ENCODE results near the gene PLAC1. TPM values are rescaled to one million over a fixed set of nuclear protein-coding genes. Genes with fewer than 3 reads are reported as not detected.

PLAC1 gene
- total and polyA plus RNA-seq, 4 donors = 0.10 TPM; not detected in 3

DNA sequence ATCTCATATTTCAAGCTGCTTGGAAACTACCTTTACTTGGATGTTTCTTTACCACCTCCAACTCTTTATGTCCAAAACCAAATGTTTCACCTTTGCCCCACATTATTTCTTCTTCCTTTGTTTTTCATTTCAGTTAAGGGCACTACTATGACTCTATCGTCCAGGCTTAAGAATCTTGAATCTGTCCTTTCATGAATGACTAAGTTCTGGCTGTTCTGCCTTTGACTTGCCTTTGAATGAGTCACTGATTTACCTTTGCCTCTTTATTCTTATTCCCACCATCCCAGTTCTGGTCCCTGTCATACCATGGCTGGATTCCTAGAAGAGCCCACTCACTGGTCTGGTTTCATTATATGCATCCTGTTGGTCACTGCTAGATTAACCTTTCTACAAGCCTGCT is 30.6 kb upstream of the PLAC1 start:
- Histone ChIP-seq H3K4me3 (ENCODE audit: low read length in 2 of 2) (no peak overlapping the region), H3K4me1 (ENCODE audit: control insufficient read depth in 1 of 2, insufficient read depth in 2 of 2, low read length in 2 of 2) (no peaks in the 10 kb centered on the region), H3K27me3 (ENCODE audit: control insufficient read depth in 1 of 2, insufficient read depth in 2 of 2, low read length in 1 of 2) (no peaks in the 10 kb centered on the region), H3K27ac (ENCODE audit: low read depth in 1 of 2, low read length in 2 of 2) (no peak overlapping the region), H3K36me3 (ENCODE audit: control insufficient read depth in 1 of 2, insufficient read depth in 2 of 2, low read length in 1 of 2) (no peaks in the 10 kb centered on the region), H3K9me3 (ENCODE audit: control insufficient read depth, low read length) (no peaks in the 10 kb centered on the region)
- intact Hi-C loops (cut with DNase I) = no loop called here
- WGBS, 2 donors = 88 to 94% methylated on average over 1 of the region's 1 CpG
- DNase-seq (no peak), ATAC-seq (ENCODE audit: low FRiP score) (no peak)

DNA sequence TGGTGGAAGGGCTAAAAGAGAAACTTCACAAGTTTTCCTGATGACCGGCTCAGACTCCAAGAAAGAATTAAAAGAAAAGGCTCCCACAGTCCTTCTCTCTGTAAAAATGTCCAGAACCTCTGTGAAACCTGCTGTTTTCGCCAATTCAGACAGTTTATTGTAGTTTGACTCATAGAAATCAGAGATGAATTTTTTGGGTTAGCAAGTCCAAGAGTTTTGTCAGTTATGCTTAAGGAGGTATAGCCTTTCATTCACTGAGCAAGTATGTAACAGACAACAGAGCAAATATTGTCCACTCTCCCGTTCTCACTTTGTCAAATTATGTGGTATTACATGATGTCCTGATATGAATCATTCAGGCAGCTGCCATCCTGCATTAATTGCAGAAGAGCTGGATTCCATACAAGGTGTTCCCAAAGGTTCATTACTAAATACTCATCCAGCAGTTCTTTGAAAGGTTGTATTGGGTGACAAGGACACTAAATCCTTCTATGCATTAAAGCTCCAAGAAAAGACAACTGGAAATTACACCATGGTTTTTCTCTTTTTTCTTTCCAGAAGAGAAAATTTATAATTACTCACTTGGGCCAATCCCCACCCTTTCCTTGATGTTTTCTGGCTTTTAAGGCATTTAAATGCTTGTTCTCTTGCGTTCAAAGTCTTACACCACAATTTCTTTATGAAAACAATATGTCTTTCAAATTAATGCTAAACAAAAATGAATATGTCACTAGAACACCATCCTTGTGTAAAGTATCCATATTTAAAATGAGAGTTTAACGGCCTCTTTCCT is 30.0 kb upstream of the PLAC1 start:
- no peaks in the 10 kb centered on the region for H3K9me3 ChIP-seq (ENCODE audit: control insufficient read depth, low read length)
- DNase-seq (no peak), ATAC-seq (ENCODE audit: low FRiP score) (no peak)
- no peaks in the 10 kb centered on the region for H3K36me3 ChIP-seq (ENCODE audit: control insufficient read depth in 1 of 2, insufficient read depth in 2 of 2, low read length in 1 of 2)
- no peaks in the 10 kb centered on the region for H3K27me3 ChIP-seq (ENCODE audit: control insufficient read depth in 1 of 2, insufficient read depth in 2 of 2, low read length in 1 of 2)
- H3K4me1 ChIP-seq (ENCODE audit: control insufficient read depth in 1 of 2, insufficient read depth in 2 of 2, low read length in 2 of 2) = no peaks in the 10 kb centered on the region
- no peak overlapping the region for H3K27ac ChIP-seq (ENCODE audit: low read depth in 1 of 2, low read length in 2 of 2)
- 68 to 93% methylated on average over 5 of the region's 5 CpGs for WGBS, 2 donors
- no peak overlapping the region for H3K4me3 ChIP-seq (ENCODE audit: low read length in 2 of 2)
- intact Hi-C loops (cut with DNase I) = no loop called here

DNA sequence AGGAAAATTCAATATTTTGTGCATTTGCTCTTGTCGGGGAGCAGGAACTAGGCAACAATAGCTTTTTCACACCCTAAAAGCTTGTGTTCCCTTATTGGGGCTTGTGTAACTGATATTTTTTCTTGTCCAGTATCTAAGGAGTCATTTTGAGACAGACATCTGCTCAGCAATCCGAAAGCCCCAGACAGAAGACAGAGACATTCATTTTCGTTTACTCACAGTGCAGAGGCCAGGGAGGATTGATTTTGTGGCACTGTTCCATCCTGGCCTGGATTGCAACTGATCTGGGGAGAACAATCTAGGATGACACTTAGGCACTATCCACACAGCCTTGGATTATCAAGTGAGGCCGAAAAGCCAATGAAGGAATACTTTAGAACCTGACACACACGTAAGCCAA is 27.4 kb upstream of the PLAC1 start:
- Histone ChIP-seq H3K4me1 (ENCODE audit: control insufficient read depth in 1 of 2, insufficient read depth in 2 of 2, low read length in 2 of 2) (no peaks in the 10 kb centered on the region), H3K36me3 (ENCODE audit: control insufficient read depth in 1 of 2, insufficient read depth in 2 of 2, low read length in 1 of 2) (no peaks in the 10 kb centered on the region), H3K27me3 (ENCODE audit: control insufficient read depth in 1 of 2, insufficient read depth in 2 of 2, low read length in 1 of 2) (no peaks in the 10 kb centered on the region), H3K9me3 (ENCODE audit: control insufficient read depth, low read length) (no peaks in the 10 kb centered on the region), H3K27ac (ENCODE audit: low read depth in 1 of 2, low read length in 2 of 2) (no peak overlapping the region), H3K4me3 (ENCODE audit: low read length in 2 of 2) (no peak overlapping the region)
- intact Hi-C loops (cut with DNase I) = no loop called here
- ATAC-seq (ENCODE audit: low FRiP score) (no peak), DNase-seq (no peak)
- WGBS, 2 donors = 85 to 93% methylated on average over 5 of the region's 5 CpGs

DNA sequence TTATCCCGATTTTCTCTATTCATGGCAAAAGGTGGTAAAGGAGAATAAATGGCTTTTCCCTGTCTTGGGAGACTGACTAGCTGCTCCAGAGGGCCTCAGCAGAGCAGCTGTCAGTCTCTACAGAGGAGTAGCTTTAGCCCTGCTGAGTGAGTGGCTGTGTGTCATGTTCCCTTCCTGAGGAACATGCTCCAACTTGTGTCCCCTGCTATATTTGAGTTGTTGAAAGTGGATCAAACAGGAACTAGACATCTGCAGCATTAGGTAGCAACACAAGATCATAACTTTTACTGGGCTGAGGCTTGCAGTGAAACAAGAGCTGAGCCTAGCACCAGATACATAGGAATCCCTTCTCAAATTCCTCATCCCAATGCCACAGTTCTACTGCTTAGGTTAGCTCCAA is 26.7 kb upstream of the PLAC1 start:
- ATAC-seq (ENCODE audit: low FRiP score) (no peak), DNase-seq (no peak)
- Histone ChIP-seq H3K4me3 (ENCODE audit: low read length in 2 of 2) (no peak overlapping the region), H3K27me3 (ENCODE audit: control insufficient read depth in 1 of 2, insufficient read depth in 2 of 2, low read length in 1 of 2) (no peaks in the 10 kb centered on the region), H3K36me3 (ENCODE audit: control insufficient read depth in 1 of 2, insufficient read depth in 2 of 2, low read length in 1 of 2) (no peaks in the 10 kb centered on the region), H3K27ac (ENCODE audit: low read depth in 1 of 2, low read length in 2 of 2) (no peak overlapping the region), H3K4me1 (ENCODE audit: control insufficient read depth in 1 of 2, insufficient read depth in 2 of 2, low read length in 2 of 2) (no peaks in the 10 kb centered on the region), H3K9me3 (ENCODE audit: control insufficient read depth, low read length) (no peaks in the 10 kb centered on the region)
- 67 to 90% methylated on average over 1 of the region's 1 CpG for WGBS, 2 donors
- intact Hi-C loops (cut with DNase I) = no loop called here

DNA sequence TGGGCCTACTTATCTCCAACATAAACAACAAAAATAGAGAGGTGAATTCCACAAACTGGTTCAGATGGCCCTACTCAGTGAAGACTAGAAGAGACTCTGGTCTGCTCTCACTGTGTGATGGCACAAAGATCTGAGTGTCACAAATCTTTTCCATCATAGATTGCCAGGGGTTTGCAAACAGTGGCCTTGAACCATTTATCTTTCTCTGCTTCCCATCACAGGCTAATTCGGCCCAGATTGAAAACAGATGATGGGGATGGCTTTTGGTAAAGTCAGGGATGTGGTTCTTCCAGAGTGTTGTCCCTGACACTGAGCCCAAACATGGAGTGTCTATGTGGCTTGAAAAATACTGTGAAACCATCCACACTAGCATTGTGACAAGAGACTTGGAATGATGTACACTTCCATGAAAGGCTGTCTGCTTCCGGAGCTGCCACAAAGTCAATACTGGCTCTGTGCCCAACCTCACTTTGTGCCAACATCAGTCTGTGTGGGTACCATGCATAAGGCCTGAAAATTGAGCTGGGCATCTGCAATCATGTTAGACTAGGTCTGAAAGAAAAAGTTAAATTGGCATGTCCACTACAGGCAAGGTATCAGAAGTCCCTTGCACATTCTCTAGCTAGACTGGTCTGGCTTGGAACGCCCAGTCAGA is 25.2 kb upstream of the PLAC1 start:
- intact Hi-C loops (cut with DNase I) = no loop called here
- Histone ChIP-seq H3K36me3 (ENCODE audit: control insufficient read depth in 1 of 2, insufficient read depth in 2 of 2, low read length in 1 of 2) (no peaks in the 10 kb centered on the region), H3K9me3 (ENCODE audit: control insufficient read depth, low read length) (no peaks in the 10 kb centered on the region), H3K27me3 (ENCODE audit: control insufficient read depth in 1 of 2, insufficient read depth in 2 of 2, low read length in 1 of 2) (no peaks in the 10 kb centered on the region), H3K27ac (ENCODE audit: low read depth in 1 of 2, low read length in 2 of 2) (no peak overlapping the region), H3K4me3 (ENCODE audit: low read length in 2 of 2) (no peak overlapping the region), H3K4me1 (ENCODE audit: control insufficient read depth in 1 of 2, insufficient read depth in 2 of 2, low read length in 2 of 2) (no peaks in the 10 kb centered on the region)
- ATAC-seq (ENCODE audit: low FRiP score) = no peak
- WGBS, 2 donors = 58% methylated on average over 3 of the region's 3 CpGs
- no peak for DNase-seq

DNA sequence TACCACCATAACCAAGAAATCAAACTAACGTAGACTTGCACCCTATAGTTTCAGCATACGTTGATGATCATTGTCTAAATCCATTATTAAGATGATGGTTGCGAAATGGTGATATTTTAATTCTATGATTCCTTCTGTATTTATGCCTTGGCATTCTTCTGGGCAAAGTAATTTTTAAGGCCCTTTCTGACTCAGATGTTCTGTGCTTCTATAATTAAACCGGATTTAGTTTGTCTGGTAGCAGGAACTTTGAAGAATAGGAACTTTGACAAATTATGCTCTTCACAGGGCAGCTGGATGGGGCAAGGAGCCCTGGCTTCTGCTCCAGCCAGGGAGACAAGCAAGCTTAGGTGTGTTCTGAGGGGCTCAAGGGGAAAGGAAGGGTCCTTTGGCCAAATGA is 23.8 kb upstream of the PLAC1 start:
- H3K9me3 ChIP-seq (ENCODE audit: control insufficient read depth, low read length) = no peaks in the 10 kb centered on the region
- H3K27ac ChIP-seq (ENCODE audit: low read depth in 1 of 2, low read length in 2 of 2) = no peak overlapping the region
- DNase-seq = no peak
- no peaks in the 10 kb centered on the region for H3K27me3 ChIP-seq (ENCODE audit: control insufficient read depth in 1 of 2, insufficient read depth in 2 of 2, low read length in 1 of 2)
- WGBS, 2 donors = 71 to 75% methylated on average over 4 of the region's 4 CpGs
- no peak for ATAC-seq (ENCODE audit: low FRiP score)
- H3K4me3 ChIP-seq (ENCODE audit: low read length in 2 of 2) = no peak overlapping the region
- no peaks in the 10 kb centered on the region for H3K4me1 ChIP-seq (ENCODE audit: control insufficient read depth in 1 of 2, insufficient read depth in 2 of 2, low read length in 2 of 2)
- no peaks in the 10 kb centered on the region for H3K36me3 ChIP-seq (ENCODE audit: control insufficient read depth in 1 of 2, insufficient read depth in 2 of 2, low read length in 1 of 2)
- intact Hi-C loops (cut with DNase I) = no loop called here

DNA sequence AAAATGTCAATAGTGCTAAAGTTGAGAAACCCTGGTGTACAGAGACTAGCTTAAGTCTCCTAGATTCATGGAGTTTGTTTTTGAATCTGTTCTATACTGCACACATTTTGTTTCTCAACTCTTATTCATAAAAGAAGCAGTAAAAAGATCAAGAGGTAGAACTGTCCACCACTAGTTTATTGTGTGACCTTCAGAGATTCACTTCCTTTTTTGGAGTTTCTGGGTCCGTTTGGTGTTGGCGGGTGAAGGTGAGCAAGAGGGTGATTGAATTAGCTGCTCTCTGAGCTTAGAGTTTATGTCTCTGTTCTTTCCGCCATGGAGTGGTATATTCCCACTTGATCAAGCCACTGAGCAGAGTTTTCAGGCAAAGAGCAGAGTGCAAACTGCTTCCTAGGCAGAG is 21.4 kb upstream of the PLAC1 start:
- no peak overlapping the region for H3K4me3 ChIP-seq (ENCODE audit: low read length in 2 of 2)
- H3K4me1 ChIP-seq (ENCODE audit: control insufficient read depth in 1 of 2, insufficient read depth in 2 of 2, low read length in 2 of 2) = no peaks in the 10 kb centered on the region
- H3K27me3 ChIP-seq (ENCODE audit: control insufficient read depth in 1 of 2, insufficient read depth in 2 of 2, low read length in 1 of 2) = no peaks in the 10 kb centered on the region
- H3K27ac ChIP-seq (ENCODE audit: low read depth in 1 of 2, low read length in 2 of 2) = no peak overlapping the region
- intact Hi-C loops (cut with DNase I) = no loop called here
- no peak for ATAC-seq (ENCODE audit: low FRiP score)
- H3K36me3 ChIP-seq (ENCODE audit: control insufficient read depth in 1 of 2, insufficient read depth in 2 of 2, low read length in 1 of 2) = no peaks in the 10 kb centered on the region
- WGBS, 2 donors = 84 to 94% methylated on average over 3 of the region's 3 CpGs
- DNase-seq = no peak
- no peaks in the 10 kb centered on the region for H3K9me3 ChIP-seq (ENCODE audit: control insufficient read depth, low read length)

DNA sequence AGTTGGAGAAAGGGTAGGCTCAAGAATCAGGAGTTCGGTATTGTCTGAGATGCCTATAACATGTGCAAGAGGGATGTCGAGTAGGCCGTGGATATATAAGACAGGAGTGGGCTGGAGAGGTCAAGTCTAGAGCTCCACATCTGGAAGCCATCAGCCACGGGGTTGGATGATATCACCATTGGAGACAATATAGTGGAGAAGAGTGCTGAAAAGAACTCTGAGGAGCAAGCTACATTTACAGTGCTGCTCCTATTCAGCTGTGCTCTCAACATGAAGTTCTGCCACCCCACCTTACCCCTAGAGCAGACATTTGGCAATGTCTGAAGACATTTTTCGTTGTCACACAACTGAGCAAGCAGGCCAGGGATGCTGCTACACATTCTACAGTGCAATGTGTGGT is 20.9 kb upstream of the PLAC1 start:
- DNase-seq (no peak), ATAC-seq (ENCODE audit: low FRiP score) (no peak)
- Histone ChIP-seq H3K36me3 (ENCODE audit: control insufficient read depth in 1 of 2, insufficient read depth in 2 of 2, low read length in 1 of 2) (no peaks in the 10 kb centered on the region), H3K9me3 (ENCODE audit: control insufficient read depth, low read length) (no peaks in the 10 kb centered on the region), H3K27ac (ENCODE audit: low read depth in 1 of 2, low read length in 2 of 2) (no peak overlapping the region), H3K4me1 (ENCODE audit: control insufficient read depth in 1 of 2, insufficient read depth in 2 of 2, low read length in 2 of 2) (no peaks in the 10 kb centered on the region), H3K27me3 (ENCODE audit: control insufficient read depth in 1 of 2, insufficient read depth in 2 of 2, low read length in 1 of 2) (no peaks in the 10 kb centered on the region), H3K4me3 (ENCODE audit: low read length in 2 of 2) (no peak overlapping the region)
- 68 to 87% methylated on average over 5 of the region's 5 CpGs for WGBS, 2 donors
- intact Hi-C loops (cut with DNase I) = no loop called here

DNA sequence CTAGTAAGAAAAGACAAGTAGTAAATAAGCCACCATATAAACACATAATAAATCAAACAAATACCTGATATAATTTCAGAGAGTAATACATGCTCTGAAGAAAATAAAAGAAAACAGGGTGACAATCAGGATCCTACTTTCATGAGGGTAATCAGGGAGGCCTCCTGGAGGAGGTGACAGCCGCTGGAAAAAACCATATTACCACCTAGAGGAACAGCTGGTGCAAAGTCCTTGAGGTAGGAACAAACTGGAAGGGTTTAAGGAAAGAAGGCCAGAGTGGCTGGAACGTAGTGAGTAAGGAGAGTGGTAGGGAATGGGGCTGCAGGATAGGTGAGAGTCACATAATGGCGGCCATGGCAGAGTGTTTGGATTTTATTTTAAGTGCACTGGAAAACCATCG is 19.1 kb upstream of the PLAC1 start:
- intact Hi-C loops (cut with DNase I) = no loop called here
- H3K36me3 ChIP-seq (ENCODE audit: control insufficient read depth in 1 of 2, insufficient read depth in 2 of 2, low read length in 1 of 2) = no peaks in the 10 kb centered on the region
- no peaks in the 10 kb centered on the region for H3K9me3 ChIP-seq (ENCODE audit: control insufficient read depth, low read length)
- WGBS, 2 donors = 78 to 93% methylated on average over 4 of the region's 4 CpGs
- DNase-seq (no peak), ATAC-seq (ENCODE audit: low FRiP score) (no peak)
- no peak overlapping the region for H3K4me3 ChIP-seq (ENCODE audit: low read length in 2 of 2)
- no peak overlapping the region for H3K27ac ChIP-seq (ENCODE audit: low read depth in 1 of 2, low read length in 2 of 2)
- no peaks in the 10 kb centered on the region for H3K27me3 ChIP-seq (ENCODE audit: control insufficient read depth in 1 of 2, insufficient read depth in 2 of 2, low read length in 1 of 2)
- no peaks in the 10 kb centered on the region for H3K4me1 ChIP-seq (ENCODE audit: control insufficient read depth in 1 of 2, insufficient read depth in 2 of 2, low read length in 2 of 2)

All from aorta (tissue), 5 donors.